Fibroblast of lung (primary cell): ENCODE data around the gene CCR3.

Experiments used
- CTCF ChIP-seq, 2 donors: IDR thresholded peaks in 1 of 2; conservative IDR thresholded peaks in 1 of 2; 1 replicate in 1 of 2; 2 replicates in 1 of 2; pipeline ENCODE4 v1.5.1; 2011 to 2012; ENCODE audit warnings: low read length in 2 of 2, control low read depth in 1 of 2, inconsistent platforms in 1 of 2, low read depth in 1 of 2, mild to moderate bottlenecking in 1 of 2
- EZH2 ChIP-seq: IDR thresholded peaks from 2 replicates; pipeline ENCODE4 v1.5.1; 2012; ENCODE audit warnings: low read length, control low read depth, mild to moderate bottlenecking; ENCODE audit errors: missing control alignments

- TF ChIP-seq CTCF (conservative IDR thresholded peaks at IDR 0.05 in 1 of 2, IDR thresholded peaks at IDR 0.05 in 1 of 2; ENCODE audit: low read depth in 1 of 2, low read length in 2 of 2) (no peak), EZH2 (no peak)
Observed at GRCh38 chr3:46277476-46277875, 35.2 kb downstream of the CCR3 start.
